Astrocyte of the cerebellum (primary cell): Measurements from ENCODE around the gene PKP3.

Experiments
- DNase-seq: peaks from one replicate; pipeline ENCODE4 v3.0.0-alpha.2; 2011; ENCODE audit warnings: low read depth
- H3K4me3 ChIP-seq: 2 replicates; pipeline ENCODE4 v1.5.1; 2011; ENCODE audit warnings: mild to moderate bottlenecking, low read depth, low read length, moderate library complexity
- CTCF ChIP-seq: IDR thresholded peaks from 2 replicates; pipeline ENCODE4 v1.5.1; 2012; ENCODE audit warnings: low read length, low read depth, moderate library complexity, mild to moderate bottlenecking; ENCODE audit errors: missing control alignments
- in situ Hi-C: cut with HindIII; loops from 2 replicates; pipeline ENCODE4 v1.10.0; 2017; ENCODE audit warnings: low sequenced_read_pairs

The PKP3 gene

GRCh38 chr11:445765-446588 lies 52.0 kb downstream of the PKP3 start:
- no peak for DNase-seq
- no peak for TF ChIP-seq CTCF
- no peak overlapping the region for H3K4me3 ChIP-seq
- in situ Hi-C loops: no loop called here

GRCh38 chr11:446891-447290 lies 52.9 kb downstream of the PKP3 start:
- in situ Hi-C loops: no loop called here

GRCh38 chr11:447923-448731 lies 54.1 kb downstream of the PKP3 start:
- H3K4me3 ChIP-seq: peak overlapping the region; percentile 62
- peak; percentile 81 for TF ChIP-seq CTCF
- in situ Hi-C loops: no loop called here
- DNase-seq: peak; percentile 63

More at GRCh38 chr11:446891-447290, 52.9 kb downstream of the PKP3 start:
- TF ChIP-seq CTCF: no peak
- no peak overlapping the region for H3K4me3 ChIP-seq
- no peak for DNase-seq

GRCh38 chr11:449889-450808 lies 56.1 kb downstream of the PKP3 start, which contains the start of gene PTDSS2:
TSS of gene PTDSS2 (plus strand) at chr11:450279. CDS start at chr11:450456, 177 bp downstream.
- in situ Hi-C loops: loop anchor here (5.0 kb wide), 1 partner anchor 198 kb away; no protein-coding TSS in a partner anchor
- DNase-seq: peak; percentile 92
- TF ChIP-seq CTCF: no peak

GRCh38 chr11:450809-451451 lies 56.9 kb downstream of the PKP3 start:
- DNase-seq: peak; percentile 31
- H3K4me3 ChIP-seq: peak overlapping the region; percentile 78
- in situ Hi-C loops: loop anchor here (5.0 kb wide), 1 partner anchor 199 kb away; no protein-coding TSS in a partner anchor
- TF ChIP-seq CTCF: no peak

More at GRCh38 chr11:449889-450808, 56.1 kb downstream of the PKP3 start, which contains the start of gene PTDSS2:
- H3K4me3 ChIP-seq: peak within 1 kb of the TSS; percentile 78
